ENCODE results near the gene CYP26B1. TPM values are rescaled to one million over a fixed set of nuclear protein-coding genes. Genes with fewer than 3 reads are reported as not detected.

Gene CYP26B1
- total RNA-seq, 2 donors from 2014 or later: 6.0 to 20.8 TPM

DNA sequence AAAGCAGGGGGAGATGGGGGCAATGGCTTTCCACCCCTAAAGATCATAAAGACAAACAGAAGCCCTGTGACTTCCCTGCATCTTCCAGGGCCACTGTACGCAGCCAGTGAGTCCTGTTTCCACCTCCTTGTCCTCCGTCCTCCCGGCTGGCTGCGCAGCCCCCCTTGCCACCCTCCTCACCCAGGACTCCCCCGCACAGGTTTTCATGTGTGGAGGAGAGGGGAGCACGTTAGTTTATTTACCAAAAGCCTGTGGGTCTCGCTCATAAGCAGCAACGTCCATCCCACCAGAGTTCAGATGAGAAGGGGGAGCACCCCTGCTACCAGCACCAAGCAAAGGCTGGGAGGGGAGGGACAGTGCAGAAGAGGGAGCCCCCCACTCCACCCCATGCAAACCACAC is 11.7 kb downstream of the CYP26B1 start:
- no peaks in the 10 kb centered on the region for H3K27me3 ChIP-seq (replicated peaks; ENCODE audit: insufficient read depth)
- no peak overlapping the region for H3K4me3 ChIP-seq
- H3K36me3 ChIP-seq: no peaks in the 10 kb centered on the region
- peaks cover 26 to 47% of the 10 kb centered on the region in 2 donors for H3K4me1 ChIP-seq (ENCODE audit: control insufficient read depth in 1 of 2, low read depth in 2 of 2)
- H3K9me3 ChIP-seq: no peaks in the 10 kb centered on the region
- ATAC-seq (ENCODE audit: insufficient number of reproducible peaks, low FRiP score, low read depth) (no peak), DNase-seq (ENCODE audit: low spot score) (no peak)
- TF ChIP-seq, protein P1, sequence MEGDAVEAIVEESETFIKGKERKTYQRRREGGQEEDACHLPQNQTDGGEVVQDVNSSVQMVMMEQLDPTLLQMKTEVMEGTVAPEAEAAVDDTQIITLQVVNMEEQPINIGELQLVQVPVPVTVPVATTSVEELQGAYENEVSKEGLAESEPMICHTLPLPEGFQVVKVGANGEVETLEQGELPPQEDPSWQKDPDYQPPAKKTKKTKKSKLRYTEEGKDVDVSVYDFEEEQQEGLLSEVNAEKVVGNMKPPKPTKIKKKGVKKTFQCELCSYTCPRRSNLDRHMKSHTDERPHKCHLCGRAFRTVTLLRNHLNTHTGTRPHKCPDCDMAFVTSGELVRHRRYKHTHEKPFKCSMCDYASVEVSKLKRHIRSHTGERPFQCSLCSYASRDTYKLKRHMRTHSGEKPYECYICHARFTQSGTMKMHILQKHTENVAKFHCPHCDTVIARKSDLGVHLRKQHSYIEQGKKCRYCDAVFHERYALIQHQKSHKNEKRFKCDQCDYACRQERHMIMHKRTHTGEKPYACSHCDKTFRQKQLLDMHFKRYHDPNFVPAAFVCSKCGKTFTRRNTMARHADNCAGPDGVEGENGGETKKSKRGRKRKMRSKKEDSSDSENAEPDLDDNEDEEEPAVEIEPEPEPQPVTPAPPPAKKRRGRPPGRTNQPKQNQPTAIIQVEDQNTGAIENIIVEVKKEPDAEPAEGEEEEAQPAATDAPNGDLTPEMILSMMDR (IDR thresholded peaks at IDR 0.05): no peak
- H3K27ac ChIP-seq: no peak overlapping the region

DNA sequence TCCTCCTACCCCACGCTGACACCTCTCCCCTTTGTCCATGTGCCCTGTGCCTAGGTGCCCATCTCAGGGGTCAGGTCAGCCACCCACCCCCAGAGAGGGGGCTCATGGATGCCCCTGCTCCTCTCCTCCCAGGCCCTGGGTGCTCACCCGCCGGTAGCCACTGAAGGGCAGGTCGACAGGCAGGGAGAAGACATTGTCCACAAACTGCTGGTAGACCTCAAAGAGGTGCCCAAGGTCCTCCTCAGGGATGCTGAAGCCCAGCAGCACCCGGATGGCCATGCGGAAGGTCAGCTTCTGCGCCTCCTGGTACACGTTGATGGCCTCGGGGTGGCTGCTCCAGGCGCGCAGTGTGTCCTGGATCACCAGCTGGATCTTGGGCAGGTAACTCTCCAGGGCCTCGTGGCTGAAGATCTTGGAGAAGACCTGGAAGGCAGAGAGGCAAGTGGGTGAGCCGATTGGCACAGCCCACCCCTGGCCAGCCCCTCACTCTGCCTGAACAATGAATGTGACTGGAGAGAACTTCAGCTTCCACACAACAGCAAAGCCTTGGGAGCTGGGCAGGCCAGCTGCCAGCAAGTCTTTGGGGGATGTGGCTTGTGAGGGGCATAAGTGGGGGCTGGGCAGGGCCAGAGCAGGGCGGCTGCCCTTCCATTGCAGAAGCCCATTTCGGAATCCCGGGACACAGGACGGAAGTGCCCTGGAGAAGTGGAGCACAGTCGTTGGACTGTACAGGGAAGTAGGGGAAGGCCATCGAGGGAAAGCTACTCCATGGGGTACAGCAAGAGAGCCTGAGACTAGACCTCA is 12.5 kb downstream of the CYP26B1 start:
- Histone ChIP-seq H3K4me3 (no peak overlapping the region), H3K27me3 (replicated peaks; ENCODE audit: insufficient read depth) (no peaks in the 10 kb centered on the region), H3K4me1 (ENCODE audit: control insufficient read depth in 1 of 2, low read depth in 2 of 2) (peaks cover 19 to 40% of the 10 kb centered on the region in 2 donors), H3K9me3 (no peaks in the 10 kb centered on the region), H3K27ac (no peak overlapping the region), H3K36me3 (no peaks in the 10 kb centered on the region)
- TF ChIP-seq, protein P1 (IDR thresholded peaks at IDR 0.05): no peak
- no peak for DNase-seq (ENCODE audit: low spot score)
- no peak for ATAC-seq (ENCODE audit: insufficient number of reproducible peaks, low FRiP score, low read depth)

GRCh38 chr2:72134408-72134996 is 13.2 kb downstream of the CYP26B1 start:
- TF ChIP-seq, protein P1 (IDR thresholded peaks at IDR 0.05): no peak
- no peaks in the 10 kb centered on the region for H3K36me3 ChIP-seq
- ATAC-seq (ENCODE audit: insufficient number of reproducible peaks, low FRiP score, low read depth): no peak
- H3K9me3 ChIP-seq: no peaks in the 10 kb centered on the region
- H3K4me1 ChIP-seq (ENCODE audit: control insufficient read depth in 1 of 2, low read depth in 2 of 2): peaks cover 13 to 33% of the 10 kb centered on the region in 2 donors
- H3K27ac ChIP-seq: no peak overlapping the region
- H3K4me3 ChIP-seq: no peak overlapping the region
- no peaks in the 10 kb centered on the region for H3K27me3 ChIP-seq (replicated peaks; ENCODE audit: insufficient read depth)
- DNase-seq (ENCODE audit: low spot score): no peak

- no peaks in the 10 kb centered on the region for H3K9me3 ChIP-seq
- no peak overlapping the region for H3K4me3 ChIP-seq
- H3K4me1 ChIP-seq (ENCODE audit: control insufficient read depth in 1 of 2, low read depth in 2 of 2): peaks cover 10 to 27% of the 10 kb centered on the region in 2 donors
- no peak overlapping the region for H3K27ac ChIP-seq
- ATAC-seq (ENCODE audit: insufficient number of reproducible peaks, low FRiP score, low read depth): no peak
- no peak for DNase-seq (ENCODE audit: low spot score)
- H3K27me3 ChIP-seq (replicated peaks; ENCODE audit: insufficient read depth): no peaks in the 10 kb centered on the region
- TF ChIP-seq, protein P1 (IDR thresholded peaks at IDR 0.05): no peak
- H3K36me3 ChIP-seq: no peaks in the 10 kb centered on the region
Measured at GRCh38 chr2:72133721-72134407, 13.8 kb downstream of the CYP26B1 start.

Data from thoracic aorta (tissue), 2 donors.